KMS-11 (cell line): ENCODE measurements around the gene KIFC3.
"Not testable (repeated sequence)": the region's sequence is repeated elsewhere in the genome, so short reads cannot be mapped to it uniquely, and the experiment has no call there.

Source experiments
- H2AFZ ChIP-seq: fragments of 200-600 bp; sonication (generic); 2 replicates; pipeline ENCODE4 v1.6.1; 2016; ENCODE audit warnings: antibody characterized with exemption, mixed run types, low read depth
- H3K27ac ChIP-seq: fragments of 200-600 bp; sonication (generic); 2 replicates; pipeline ENCODE4 v1.6.1; 2016; ENCODE audit warnings: mild to moderate bottlenecking, mixed run types
- H3K27me3 ChIP-seq: fragments of 200-600 bp; sonication (generic); 2 replicates; pipeline ENCODE4 v1.6.1; 2017; ENCODE audit warnings: mild to moderate bottlenecking, low read depth, mixed run types, moderate library complexity; ENCODE audit not compliant: insufficient read depth
- H3K36me3 ChIP-seq: fragments of 200-600 bp; sonication (generic); 2 replicates; pipeline ENCODE4 v1.6.1; 2017; ENCODE audit warnings: mild to moderate bottlenecking, mixed run types; ENCODE audit not compliant: insufficient read depth
- H3K4me1 ChIP-seq: fragments of 200-600 bp; sonication (generic); 2 replicates; pipeline ENCODE4 v1.6.1; 2016; ENCODE audit warnings: mild to moderate bottlenecking, low read depth, mixed run types; ENCODE audit not compliant: poor library complexity, severe bottlenecking
- H3K4me2 ChIP-seq: fragments of 200-600 bp; sonication (generic); 2 replicates; pipeline ENCODE4 v1.7.0; 2016; ENCODE audit warnings: mild to moderate bottlenecking, mixed run types
- H3K4me3 ChIP-seq: fragments of 200-600 bp; sonication (generic); IDR thresholded peaks from 2 replicates; pipeline ENCODE4 v1.6.1; 2017; ENCODE audit warnings: low read depth, low read length, mixed read lengths; ENCODE audit not compliant: insufficient read depth
- H3K79me2 ChIP-seq: fragments of 200-600 bp; sonication (generic); 2 replicates; pipeline ENCODE4 v1.6.1; 2016; ENCODE audit warnings: low read depth, mixed run types; ENCODE audit not compliant: insufficient read depth
- H3K9ac ChIP-seq: fragments of 200-600 bp; sonication (generic); 2 replicates; pipeline ENCODE4 v1.6.1; 2016; ENCODE audit warnings: mild to moderate bottlenecking, mixed run types
- H4K20me1 ChIP-seq: fragments of 200-600 bp; sonication (generic); 2 replicates; pipeline ENCODE4 v1.6.1; 2016; ENCODE audit warnings: mild to moderate bottlenecking, mixed run types; ENCODE audit not compliant: insufficient read depth
- CTCF ChIP-seq: fragments of 200-600 bp; sonication (generic); conservative IDR thresholded peaks from 2 replicates; pipeline ENCODE4 v1.6.1; 2017; ENCODE audit warnings: low read depth, mild to moderate bottlenecking, antibody characterized with exemption, low read length, moderate library complexity, mixed read lengths

The KIFC3 gene, protein sequence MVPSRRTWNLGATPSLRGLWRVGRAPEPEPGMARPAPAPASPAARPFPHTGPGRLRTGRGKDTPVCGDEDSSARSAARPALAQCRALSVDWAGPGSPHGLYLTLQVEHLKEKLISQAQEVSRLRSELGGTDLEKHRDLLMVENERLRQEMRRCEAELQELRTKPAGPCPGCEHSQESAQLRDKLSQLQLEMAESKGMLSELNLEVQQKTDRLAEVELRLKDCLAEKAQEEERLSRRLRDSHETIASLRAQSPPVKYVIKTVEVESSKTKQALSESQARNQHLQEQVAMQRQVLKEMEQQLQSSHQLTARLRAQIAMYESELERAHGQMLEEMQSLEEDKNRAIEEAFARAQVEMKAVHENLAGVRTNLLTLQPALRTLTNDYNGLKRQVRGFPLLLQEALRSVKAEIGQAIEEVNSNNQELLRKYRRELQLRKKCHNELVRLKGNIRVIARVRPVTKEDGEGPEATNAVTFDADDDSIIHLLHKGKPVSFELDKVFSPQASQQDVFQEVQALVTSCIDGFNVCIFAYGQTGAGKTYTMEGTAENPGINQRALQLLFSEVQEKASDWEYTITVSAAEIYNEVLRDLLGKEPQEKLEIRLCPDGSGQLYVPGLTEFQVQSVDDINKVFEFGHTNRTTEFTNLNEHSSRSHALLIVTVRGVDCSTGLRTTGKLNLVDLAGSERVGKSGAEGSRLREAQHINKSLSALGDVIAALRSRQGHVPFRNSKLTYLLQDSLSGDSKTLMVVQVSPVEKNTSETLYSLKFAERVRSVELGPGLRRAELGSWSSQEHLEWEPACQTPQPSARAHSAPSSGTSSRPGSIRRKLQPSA

DNA sequence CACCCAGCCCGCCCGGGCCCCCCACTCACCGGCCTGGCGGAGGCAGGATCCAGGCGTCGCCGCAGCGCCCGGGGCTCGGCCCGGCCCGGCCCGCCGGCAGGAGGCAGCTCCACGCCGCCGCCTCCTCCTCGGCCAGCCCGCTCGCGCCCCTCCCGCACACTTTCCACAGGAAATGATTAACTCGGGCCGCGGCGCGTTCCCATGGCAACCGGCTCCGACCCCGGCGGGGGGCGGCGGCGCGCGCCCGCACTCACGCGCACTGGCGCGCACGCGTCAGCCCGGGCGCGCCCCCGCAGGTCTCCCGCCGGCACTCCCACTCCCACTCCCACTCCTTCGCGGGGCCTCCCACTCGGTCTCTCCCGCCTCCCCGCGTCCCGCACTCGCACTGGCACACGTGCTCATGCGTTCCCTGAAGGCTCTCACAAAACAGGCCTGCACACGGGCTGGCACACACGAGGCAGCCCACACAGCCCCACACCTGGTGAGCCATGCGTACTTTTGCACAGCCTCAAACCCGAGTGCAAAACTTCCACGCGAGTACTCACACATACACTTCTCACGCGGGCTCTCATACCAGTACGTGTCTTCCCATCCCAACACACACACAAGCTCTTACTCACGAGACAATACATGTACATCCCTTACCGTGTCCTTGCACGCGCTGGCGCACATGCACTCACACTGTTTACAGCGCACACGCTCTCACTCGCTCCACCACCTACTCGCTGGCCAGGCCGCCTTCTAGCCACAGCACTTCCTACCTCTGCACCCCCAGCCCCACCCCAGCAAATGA lies at the start of gene KIFC3:
KIFC3 (minus strand) TSS at position 151 of the 793 bp plus-strand sequence. CDS start 4,248 bp downstream, outside the sequence.
- Histone ChIP-seq H3K27ac (no peak within 1 kb of the TSS), H3K4me1 (peaks cover 14% of the 10 kb centered on the region), H2AFZ (peak within 1 kb of the TSS; percentile 79), H3K4me2 (peak within 1 kb of the TSS; percentile 42), H3K9ac (peak within 1 kb of the TSS; percentile 49; the same call in 1 of the 2 replicates), H3K4me3 (no peak within 1 kb of the TSS), H3K79me2 (no peaks in the 10 kb centered on the region), H4K20me1 (no peaks in the 10 kb centered on the region), H3K36me3 (no peaks in the 10 kb centered on the region), H3K27me3 (no peaks in the 10 kb centered on the region)
- no peak for TF ChIP-seq CTCF

DNA sequence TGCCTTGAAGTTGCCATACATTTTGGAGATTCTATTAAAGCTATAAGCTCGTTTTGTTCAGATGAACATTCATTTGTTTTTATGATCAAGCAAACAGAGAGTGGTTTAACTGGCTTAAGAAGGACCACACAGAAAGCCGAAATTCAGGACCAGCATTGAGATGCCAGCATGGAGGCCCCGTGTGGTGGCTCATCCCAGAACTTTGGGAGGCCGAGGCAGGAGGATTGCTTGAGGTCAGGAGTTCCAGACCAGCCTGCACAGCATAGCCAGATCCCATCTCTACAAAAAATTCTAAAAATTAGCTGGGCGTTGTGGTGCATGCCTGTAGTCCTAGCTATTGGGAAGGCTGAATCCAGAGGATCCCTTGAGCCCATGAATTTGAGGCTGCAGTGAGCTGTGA lies 45.9 kb upstream of the KIFC3 start:
- H3K79me2 ChIP-seq = no peaks in the 10 kb centered on the region
- H3K4me3 ChIP-seq = no peak overlapping the region
- H3K27me3 ChIP-seq = no peaks in the 10 kb centered on the region
- no peaks in the 10 kb centered on the region for H4K20me1 ChIP-seq
- no peaks in the 10 kb centered on the region for H3K36me3 ChIP-seq
- TF ChIP-seq CTCF = no peak
- no peak overlapping the region for H2AFZ ChIP-seq
- no peak overlapping the region for H3K9ac ChIP-seq
- H3K4me1 ChIP-seq = peaks cover 33% of the 10 kb centered on the region
- H3K4me2 ChIP-seq = no peak overlapping the region
- no peak overlapping the region for H3K27ac ChIP-seq

- Histone ChIP-seq H2AFZ (peak overlapping the region; percentile 47; the same call in 1 of the 2 replicates), H3K4me2 (peak overlapping the region; percentile 85), H3K27ac (peak overlapping the region; percentile 51; the same call in 1 of the 2 replicates), H3K4me1 (peaks cover 27% of the 10 kb centered on the region)
- H3K4me3 ChIP-seq, H3K36me3 ChIP-seq, H3K79me2 ChIP-seq, H4K20me1 ChIP-seq, H3K9ac ChIP-seq, H3K27me3 ChIP-seq: not testable (repeated sequence)
These were observed 44.6 kb upstream of the KIFC3 start for GRCh38 chr16:57846931-57847330.

GRCh38 chr16:57846078-57846697 lies 43.9 kb upstream of the KIFC3 start:
- Histone ChIP-seq H3K79me2 (no peaks in the 10 kb centered on the region), H4K20me1 (no peaks in the 10 kb centered on the region), H3K4me3 (no peak overlapping the region), H3K27me3 (no peaks in the 10 kb centered on the region), H2AFZ (peak overlapping the region; percentile 47; the same call in 1 of the 2 replicates), H3K9ac (no peak overlapping the region; the same call in 1 of the 2 replicates), H3K27ac (peak overlapping the region; percentile 51; the same call in 1 of the 2 replicates), H3K4me2 (peak overlapping the region; percentile 85; the same call in 1 of the 2 replicates), H3K4me1 (peaks cover 27% of the 10 kb centered on the region), H3K36me3 (no peaks in the 10 kb centered on the region)
- TF ChIP-seq CTCF = no peak
